Trophoblast cell (in vitro differentiated cells and primary cell): Measurements from ENCODE around the gene LZTS3.

ENCODE experiments used
- DNase-seq, 2 donors: peaks; one replicate each; pipeline ENCODE4 v3.0.0-alpha.2; 2016
- H2AFZ ChIP-seq: 2 replicates; pipeline ENCODE4 v1.6.1; 2013; ENCODE audit warnings: low read length, moderate library complexity, mild to moderate bottlenecking; ENCODE audit not compliant: insufficient read depth, poor library complexity
- H2AK5ac ChIP-seq: 2 replicates; pipeline ENCODE4 v1.6.1; 2013; ENCODE audit warnings: mild to moderate bottlenecking, low read length
- H2BK120ac ChIP-seq: 2 replicates; pipeline ENCODE4 v1.6.1; 2013; ENCODE audit warnings: low read length, mild to moderate bottlenecking, moderate library complexity; ENCODE audit not compliant: insufficient read depth, poor library complexity
- H2BK12ac ChIP-seq: 2 replicates; pipeline ENCODE4 v1.6.1; 2013; ENCODE audit warnings: mild to moderate bottlenecking, low read length, moderate library complexity
- H2BK5ac ChIP-seq: 2 replicates; pipeline ENCODE4 v1.6.1; 2013; ENCODE audit warnings: low read length, low read depth, moderate library complexity, mild to moderate bottlenecking; ENCODE audit not compliant: poor library complexity
- H3K14ac ChIP-seq: 2 replicates; pipeline ENCODE4 v1.6.1; 2013; ENCODE audit warnings: mild to moderate bottlenecking, low read length
- H3K18ac ChIP-seq: 2 replicates; pipeline ENCODE4 v1.6.1; 2013; ENCODE audit warnings: mild to moderate bottlenecking, low read length
- H3K23ac ChIP-seq: 2 replicates; pipeline ENCODE4 v1.6.1; 2013; ENCODE audit warnings: low read length
- H3K27ac ChIP-seq: 2 replicates; pipeline ENCODE4 v1.5.1; 2013; ENCODE audit warnings: low read depth, mild to moderate bottlenecking, inconsistent platforms, low read length, moderate library complexity
- H3K27me3 ChIP-seq: 2 replicates; pipeline ENCODE4 v1.6.1; 2013; ENCODE audit warnings: inconsistent platforms, mild to moderate bottlenecking, low read length, moderate library complexity; ENCODE audit not compliant: insufficient read depth
- H3K36me3 ChIP-seq, 2 experiments: 1 replicate in 1 of 2; 2 replicates in 1 of 2; pipeline ENCODE4 v1.6.1; 2013; ENCODE audit warnings: low read length in 2 of 2, mild to moderate bottlenecking in 2 of 2, moderate library complexity in 1 of 2; ENCODE audit not compliant: insufficient read depth in 2 of 2, control insufficient read depth in 1 of 2
- H3K4ac ChIP-seq: 2 replicates; pipeline ENCODE4 v1.6.1; 2013; ENCODE audit warnings: low read depth, mild to moderate bottlenecking, low read length, moderate library complexity
- H3K4me1 ChIP-seq, 2 experiments: 1 replicate in 1 of 2; 2 replicates in 1 of 2; pipeline ENCODE4 v1.6.1; 2013; ENCODE audit warnings: low read length in 2 of 2, mild to moderate bottlenecking in 2 of 2, moderate library complexity in 1 of 2; ENCODE audit not compliant: insufficient read depth in 2 of 2, control insufficient read depth in 1 of 2
- H3K4me2 ChIP-seq: 2 replicates; pipeline ENCODE4 v1.6.1; 2013; ENCODE audit warnings: inconsistent platforms, mild to moderate bottlenecking, low read length, moderate library complexity
- H3K4me3 ChIP-seq: 2 replicates; pipeline ENCODE4 v1.5.1; 2013; ENCODE audit warnings: mild to moderate bottlenecking, low read depth, low read length, inconsistent platforms
- H3K79me1 ChIP-seq: one replicate; pipeline ENCODE4 v1.6.1; 2013; ENCODE audit warnings: low read length
- H3K79me2 ChIP-seq: 2 replicates; pipeline ENCODE4 v1.6.1; 2013; ENCODE audit warnings: low read length, mild to moderate bottlenecking; ENCODE audit not compliant: control insufficient read depth, insufficient read depth, poor library complexity
- H3K9ac ChIP-seq: 2 replicates; pipeline ENCODE4 v1.6.1; 2013; ENCODE audit warnings: mild to moderate bottlenecking, low read length
- H3K9me3 ChIP-seq: 2 replicates; pipeline ENCODE4 v1.6.1; 2013; ENCODE audit warnings: low read depth, mild to moderate bottlenecking, control low read depth, inconsistent platforms, low read length; ENCODE audit not compliant: insufficient read depth
- H4K12ac ChIP-seq: 2 replicates; pipeline ENCODE4 v1.6.1; 2013; ENCODE audit warnings: low read depth, mild to moderate bottlenecking, low read length, moderate library complexity
- H4K8ac ChIP-seq: 2 replicates; pipeline ENCODE4 v1.6.1; 2013; ENCODE audit warnings: low read depth, mild to moderate bottlenecking, low read length, moderate library complexity
- H4K91ac ChIP-seq: one replicate; pipeline ENCODE4 v1.6.1; 2013; ENCODE audit warnings: low read depth, mild to moderate bottlenecking, low read length, moderate library complexity
- WGBS: extraction: QIAGEN DNeasy Blood & Tissue Kit; methylation state at CpG from one replicate; pipeline ENCODE4 v1.1.7; 2013; ENCODE audit warnings: missing lambda C conversion rate; ENCODE audit not compliant: insufficient read length, insufficient coverage; ENCODE audit errors: extremely low coverage; 5-methylcytosine and 5-hydroxymethylcytosine counted together

The LZTS3 gene

DNA sequence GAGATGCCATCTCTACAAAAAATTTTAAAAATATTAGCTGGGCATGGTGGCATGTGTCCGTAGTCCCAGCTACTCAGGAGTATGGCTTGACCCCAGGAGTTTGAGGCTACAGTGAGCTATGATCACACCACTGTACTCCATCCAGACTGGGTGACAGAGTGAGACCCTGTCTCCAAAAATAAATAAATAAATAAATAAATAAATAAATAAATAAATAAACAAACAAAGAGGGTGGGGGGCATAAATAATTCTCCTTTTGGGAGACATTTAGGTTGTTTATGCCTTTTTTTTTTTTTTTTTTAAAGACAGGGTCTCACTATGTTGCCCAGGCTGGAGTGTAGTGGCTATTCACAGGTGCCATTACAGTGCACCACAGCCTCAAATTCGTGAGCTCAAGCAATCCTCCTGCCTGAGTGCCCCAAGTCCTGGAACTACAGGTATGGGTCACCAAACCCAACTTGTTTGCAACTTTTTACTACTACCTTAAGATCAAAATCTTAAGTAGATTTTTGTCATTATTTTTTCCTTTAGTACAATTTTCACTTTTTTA, 43.2 kb downstream of the LZTS3 start:
- peaks cover 3 to 4% of the 10 kb centered on the region in 2 experiments for H3K36me3 ChIP-seq
- no peaks in the 10 kb centered on the region for H3K79me1 ChIP-seq
- no peak overlapping the region for H3K4me2 ChIP-seq
- no peaks in the 10 kb centered on the region for H3K9me3 ChIP-seq
- no peak for DNase-seq
- H3K27ac ChIP-seq: no peak overlapping the region
- H2AK5ac ChIP-seq: no peak overlapping the region
- no peaks in the 10 kb centered on the region for H3K79me2 ChIP-seq
- no peak overlapping the region for H3K4me3 ChIP-seq
- no peak overlapping the region for H4K8ac ChIP-seq
- no peak overlapping the region for H2AFZ ChIP-seq
- no CpG with 5 or more reads among the region's 2 CpGs for WGBS
- no peak overlapping the region for H2BK12ac ChIP-seq
- H3K27me3 ChIP-seq: no peaks in the 10 kb centered on the region
- no peak overlapping the region for H2BK120ac ChIP-seq
- H4K91ac ChIP-seq: no peak overlapping the region
- H3K23ac ChIP-seq: no peak overlapping the region
- H3K14ac ChIP-seq: no peak overlapping the region
- no peak overlapping the region for H2BK5ac ChIP-seq
- no peak overlapping the region for H3K4ac ChIP-seq
- H3K18ac ChIP-seq: no peak overlapping the region
- no peak overlapping the region for H3K9ac ChIP-seq
- no peaks in the 10 kb centered on the region for H3K4me1 ChIP-seq
- H4K12ac ChIP-seq: no peak overlapping the region

- Histone ChIP-seq H2BK120ac (no peak overlapping the region), H3K23ac (no peak overlapping the region), H4K91ac (no peak overlapping the region), H3K79me1 (no peaks in the 10 kb centered on the region), H2BK12ac (no peak overlapping the region), H3K36me3 (peaks cover 3 to 4% of the 10 kb centered on the region in 2 experiments), H3K4me1 (no peaks in the 10 kb centered on the region), H3K4ac (no peak overlapping the region), H3K27me3 (no peaks in the 10 kb centered on the region), H3K4me2 (no peak overlapping the region), H3K79me2 (no peaks in the 10 kb centered on the region), H4K8ac (no peak overlapping the region), H3K9ac (no peak overlapping the region), H2BK5ac (no peak overlapping the region), H3K9me3 (peaks cover 7% of the 10 kb centered on the region), H2AK5ac (no peak overlapping the region), H3K14ac (no peak overlapping the region), H3K4me3 (no peak overlapping the region), H2AFZ (no peak overlapping the region), H3K27ac (no peak overlapping the region), H4K12ac (no peak overlapping the region), H3K18ac (no peak overlapping the region)
- no CpG with 5 or more reads among the region's 4 CpGs for WGBS
- no peak for DNase-seq
Measured at GRCh38 chr20:3129094-3129493, 44.3 kb downstream of the LZTS3 start.

DNA sequence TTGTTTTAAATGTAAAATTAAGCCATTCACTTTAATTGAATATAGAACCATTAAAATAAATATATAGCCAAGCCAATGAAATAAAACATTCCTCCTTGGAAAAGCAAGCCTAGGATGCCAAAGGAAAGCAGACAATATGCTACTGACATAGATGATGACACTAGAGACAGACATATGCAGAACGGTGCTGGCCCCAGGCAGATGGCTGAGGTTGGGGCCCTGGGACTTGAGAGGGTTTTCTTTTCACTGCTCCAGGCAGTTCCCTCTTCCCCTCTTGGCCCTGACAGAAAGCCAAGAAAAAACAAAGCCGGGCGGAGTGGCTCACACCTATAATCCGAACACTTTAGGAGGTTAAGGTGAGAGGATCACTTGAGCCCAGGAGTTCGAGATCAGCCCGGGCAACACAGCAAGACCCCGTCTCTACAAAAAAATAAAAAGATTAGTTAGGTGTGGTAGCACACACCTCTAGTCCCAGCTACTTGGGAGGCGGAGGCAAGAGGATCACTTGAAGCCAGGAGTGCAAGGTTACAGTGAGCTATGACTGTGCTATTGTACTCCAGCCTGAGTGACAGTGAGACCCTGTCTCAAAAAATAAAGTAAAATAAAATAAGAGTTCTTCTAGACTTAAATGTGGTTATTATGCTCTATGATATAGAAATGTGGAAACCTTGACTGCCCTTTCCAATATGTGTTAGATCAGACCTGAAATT, 44.9 kb downstream of the LZTS3 start:
- no peaks in the 10 kb centered on the region for H3K79me2 ChIP-seq
- peaks cover 13% of the 10 kb centered on the region for H3K9me3 ChIP-seq
- H3K4me3 ChIP-seq: no peak overlapping the region
- no peak overlapping the region for H3K9ac ChIP-seq
- no peak overlapping the region for H2BK5ac ChIP-seq
- no peak overlapping the region for H3K14ac ChIP-seq
- H2AK5ac ChIP-seq: no peak overlapping the region
- H3K4ac ChIP-seq: no peak overlapping the region
- no peak overlapping the region for H2BK120ac ChIP-seq
- no peak overlapping the region for H3K4me2 ChIP-seq
- no peak overlapping the region for H3K27ac ChIP-seq
- H3K27me3 ChIP-seq: no peaks in the 10 kb centered on the region
- H4K8ac ChIP-seq: no peak overlapping the region
- no peaks in the 10 kb centered on the region for H3K4me1 ChIP-seq
- no peak overlapping the region for H2AFZ ChIP-seq
- H4K91ac ChIP-seq: no peak overlapping the region
- no peak overlapping the region for H3K18ac ChIP-seq
- DNase-seq: no peak
- no peak overlapping the region for H3K23ac ChIP-seq
- no peak overlapping the region for H2BK12ac ChIP-seq
- H3K36me3 ChIP-seq: peaks cover 3 to 4% of the 10 kb centered on the region in 2 experiments
- no peaks in the 10 kb centered on the region for H3K79me1 ChIP-seq
- no peak overlapping the region for H4K12ac ChIP-seq
- no CpG with 5 or more reads among the region's 8 CpGs for WGBS

DNA sequence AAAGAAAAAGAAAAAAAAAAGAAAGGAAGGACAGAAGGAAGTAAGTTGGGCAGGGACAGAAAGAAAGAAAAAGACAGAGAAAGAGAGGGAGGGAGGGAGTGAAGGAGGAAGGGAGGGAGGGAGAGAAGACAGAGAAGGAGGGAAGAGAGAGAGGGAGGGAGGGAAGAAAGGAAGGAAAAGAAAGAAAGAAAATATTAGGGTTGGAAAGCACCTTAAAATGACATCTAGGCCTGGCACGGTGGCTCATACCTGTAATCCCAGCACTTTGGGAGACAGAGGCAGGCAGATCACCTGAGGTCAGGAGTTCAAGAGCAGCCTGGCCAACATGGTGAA, 46.9 kb downstream of the LZTS3 start:
- peaks cover 13% of the 10 kb centered on the region for H3K9me3 ChIP-seq
- H3K4ac ChIP-seq: no peak overlapping the region
- no peak overlapping the region for H3K27ac ChIP-seq
- H2BK5ac ChIP-seq: no peak overlapping the region
- H4K12ac ChIP-seq: no peak overlapping the region
- H2AK5ac ChIP-seq: no peak overlapping the region
- H3K79me1 ChIP-seq: no peaks in the 10 kb centered on the region
- H3K4me2 ChIP-seq: no peak overlapping the region
- H2BK12ac ChIP-seq: no peak overlapping the region
- H3K9ac ChIP-seq: no peak overlapping the region
- DNase-seq: no peak
- H3K27me3 ChIP-seq: no peaks in the 10 kb centered on the region
- H3K4me1 ChIP-seq: no peaks in the 10 kb centered on the region
- H4K8ac ChIP-seq: no peak overlapping the region
- WGBS: no CpG with 5 or more reads among the region's 1 CpG
- H4K91ac ChIP-seq: no peak overlapping the region
- H3K14ac ChIP-seq: no peak overlapping the region
- no peak overlapping the region for H2BK120ac ChIP-seq
- H2AFZ ChIP-seq: no peak overlapping the region
- H3K23ac ChIP-seq: no peak overlapping the region
- peaks cover 12 to 13% of the 10 kb centered on the region in 2 experiments for H3K36me3 ChIP-seq
- H3K18ac ChIP-seq: no peak overlapping the region
- no peaks in the 10 kb centered on the region for H3K79me2 ChIP-seq
- no peak overlapping the region for H3K4me3 ChIP-seq
